HG03196 (cell line): ENCODE measurements around the gene AKAP10.
"Not testable (repeated sequence)": the region's sequence is repeated elsewhere in the genome, so short reads cannot be mapped to it uniquely, and the experiment has no call there.

ENCODE experiments used
- ATAC-seq: cut with Tn5 transposase; IDR thresholded peaks from one replicate; pipeline ENCODE4 v1.9.1; 2021; ENCODE audit not compliant: unreplicated experiment

Gene AKAP10

GRCh38 chr17:19979917-19980770 is 2.5 kb upstream of the AKAP10 start:
- no peak for ATAC-seq

GRCh38 chr17:19978805-19979211 is 1.2 kb upstream of the AKAP10 start:
- no peak for ATAC-seq

- ATAC-seq = peak; percentile 9
Measured at GRCh38 chr17:19978209-19978802, 678 bp upstream of the AKAP10 start.

GRCh38 chr17:19975601-19976000 is 2.0 kb downstream of the AKAP10 start:
- no peak for ATAC-seq

- ATAC-seq = no peak
Measured at GRCh38 chr17:19973156-19973555, 4.5 kb downstream of the AKAP10 start.

GRCh38 chr17:19962954-19963353 is 14.7 kb downstream of the AKAP10 start:
- not testable (repeated sequence) for ATAC-seq

GRCh38 chr17:19958023-19958422 is 19.6 kb downstream of the AKAP10 start:
- ATAC-seq = no peak

GRCh38 chr17:19955099-19955498 is 22.5 kb downstream of the AKAP10 start:
- no peak for ATAC-seq

GRCh38 chr17:19951411-19951810 is 26.2 kb downstream of the AKAP10 start:
- ATAC-seq = not testable (repeated sequence)

GRCh38 chr17:19950624-19951195 is 26.9 kb downstream of the AKAP10 start:
- ATAC-seq = not testable (repeated sequence)

GRCh38 chr17:19948116-19948943 is 29.3 kb downstream of the AKAP10 start:
- no peak for ATAC-seq

- no peak for ATAC-seq
Measured at GRCh38 chr17:19946921-19947320, 30.7 kb downstream of the AKAP10 start.

- no peak for ATAC-seq
Measured at GRCh38 chr17:19945009-19945626, 32.5 kb downstream of the AKAP10 start.

GRCh38 chr17:19943599-19943998 is 34.0 kb downstream of the AKAP10 start:
- no peak for ATAC-seq

GRCh38 chr17:19943026-19943425 is 34.6 kb downstream of the AKAP10 start:
- no peak for ATAC-seq

- ATAC-seq = no peak
Measured at GRCh38 chr17:19940722-19941464, 36.7 kb downstream of the AKAP10 start.

- no peak for ATAC-seq
Measured at GRCh38 chr17:19939993-19940721, 37.5 kb downstream of the AKAP10 start.

GRCh38 chr17:19938736-19939135 is 38.9 kb downstream of the AKAP10 start:
- no peak for ATAC-seq

- no peak for ATAC-seq
Measured at GRCh38 chr17:19937522-19937921, 40.1 kb downstream of the AKAP10 start.
